HEK293 (cell line): ENCODE data around the gene ALOX15.

Experiments used
- CTCF ChIA-PET: fragments of 350-600 bp; formaldehyde crosslinking; extraction: SDS; loops from one replicate; lab custom pipeline; 2021; ENCODE audit warnings: antibody characterized with exemption; lab: Yijun Ruan, JAX
- POLR2A ChIA-PET: fragments of 300-600 bp; formaldehyde crosslinking; extraction: SDS; loops from one replicate; lab custom pipeline; 2020; ENCODE audit warnings: antibody characterized with exemption, inconsistent platforms; lab: Yijun Ruan, JAX
- H3K27ac ChIP-seq: fragments of 200-500 bp; sonication (Bioruptor generic); 2 replicates; pipeline ENCODE4 v1.5.1; 2014; ENCODE audit warnings: low read depth, low read length, control low read depth, inconsistent platforms; ENCODE audit errors: extremely low read depth
- H3K36me3 ChIP-seq, 2 experiments: fragments of 200-500 bp in 1 of 2; sonication (Bioruptor generic) in 1 of 2; 1 replicate in 1 of 2; 2 replicates in 1 of 2; pipeline ENCODE4 v1.5.1; 2014 to 2017; ENCODE audit warnings: inconsistent platforms in 2 of 2, low read length in 2 of 2; ENCODE audit not compliant: control insufficient read depth in 2 of 2, insufficient read depth in 1 of 2
- H3K4me1 ChIP-seq: fragments of 200-500 bp; sonication (Bioruptor generic); 2 replicates; pipeline ENCODE4 v1.5.1; 2014; ENCODE audit warnings: mild to moderate bottlenecking, low read length, inconsistent platforms; ENCODE audit not compliant: control insufficient read depth, insufficient read depth
- H3K4me3 ChIP-seq: 2 replicates; pipeline ENCODE4 v1.5.1; 2011; ENCODE audit warnings: low read depth, mild to moderate bottlenecking, control low read depth, low read length, moderate library complexity
- H3K9me3 ChIP-seq: fragments of 200-500 bp; sonication (Bioruptor generic); 2 replicates; pipeline ENCODE4 v1.5.1; 2014; ENCODE audit warnings: low read depth, low read length, inconsistent platforms; ENCODE audit not compliant: control insufficient read depth, insufficient read depth
- KLF1 ChIP-seq: fragments of 450-650 bp; formaldehyde crosslinking; IDR thresholded peaks from 2 replicates; pipeline ENCODE4 v1.5.1; 2016; ENCODE audit warnings: missing biosample characterization, missing genetic modification characterization
- OVOL3 ChIP-seq: fragments of 450-650 bp; formaldehyde crosslinking; IDR thresholded peaks from 2 replicates; pipeline ENCODE4 v1.5.1; 2016; ENCODE audit warnings: missing biosample characterization, missing genetic modification characterization
- RBAK ChIP-seq: fragments of 450-650 bp; formaldehyde crosslinking; IDR thresholded peaks from 2 replicates; pipeline ENCODE4 v1.5.1; 2016; ENCODE audit warnings: missing biosample characterization, missing genetic modification characterization
- WT1 ChIP-seq: fragments of 450-650 bp; formaldehyde crosslinking; IDR thresholded peaks from 2 replicates; pipeline ENCODE4 v1.5.1; 2016; ENCODE audit warnings: missing biosample characterization, missing genetic modification characterization
- ZBTB8A ChIP-seq: fragments of 450-650 bp; formaldehyde crosslinking; IDR thresholded peaks from 2 replicates; pipeline ENCODE4 v1.5.1; 2016; ENCODE audit warnings: missing biosample characterization, missing genetic modification characterization
- ZIC2 ChIP-seq: fragments of 450-650 bp; formaldehyde crosslinking; IDR thresholded peaks from 2 replicates; pipeline ENCODE4 v1.5.1; 2016; ENCODE audit warnings: missing biosample characterization, missing genetic modification characterization
- ZNF211 ChIP-seq: fragments of 450-650 bp; formaldehyde crosslinking; IDR thresholded peaks from 2 replicates; pipeline ENCODE4 v1.5.1; 2016; ENCODE audit warnings: low read depth, missing biosample characterization, missing genetic modification characterization
- ZNF274 ChIP-seq, 2 experiments: fragments of 200-500 bp in 1 of 2; fragments of 450-650 bp in 1 of 2; sonication (Bioruptor generic) in 1 of 2; formaldehyde crosslinking in 1 of 2; IDR thresholded peaks; 2 replicates each; pipeline versions ENCODE4 v1.5.1 to v1.6.1; 2014 to 2016; ENCODE audit warnings: borderline replicate concordance in 1 of 2, inconsistent platforms in 1 of 2, low read length in 1 of 2, missing biosample characterization in 1 of 2, missing genetic modification characterization in 1 of 2
- ZNF501 ChIP-seq: fragments of 450-650 bp; formaldehyde crosslinking; IDR thresholded peaks from 2 replicates; pipeline ENCODE4 v1.5.1; 2016; ENCODE audit warnings: missing biosample characterization, missing genetic modification characterization
- ZNF510 ChIP-seq: fragments of 450-650 bp; formaldehyde crosslinking; IDR thresholded peaks from 2 replicates; pipeline ENCODE4 v1.5.1; 2018; ENCODE audit warnings: mild to moderate bottlenecking, missing genetic modification characterization, missing biosample characterization; ENCODE audit not compliant: insufficient replicate concordance
- ZNF529 ChIP-seq: fragments of 450-650 bp; formaldehyde crosslinking; IDR thresholded peaks from 2 replicates; pipeline ENCODE4 v1.5.1; 2017; ENCODE audit warnings: missing genetic modification characterization, missing biosample characterization; ENCODE audit not compliant: insufficient replicate concordance
- ZNF571 ChIP-seq: fragments of 450-650 bp; formaldehyde crosslinking; IDR thresholded peaks from 2 replicates; pipeline ENCODE4 v1.5.0; 2017; ENCODE audit warnings: missing biosample characterization, missing genetic modification characterization
- ZNF626 ChIP-seq: fragments of 450-650 bp; sonication (Bioruptor Pico); formaldehyde crosslinking; IDR thresholded peaks from 2 replicates; pipeline ENCODE4 v1.5.1; 2018; ENCODE audit warnings: missing biosample characterization, missing genetic modification characterization, inconsistent platforms
- TF ChIP-seq, protein P1 (sequence below): fragments of 450-650 bp; formaldehyde crosslinking; IDR thresholded peaks from 2 replicates; pipeline ENCODE4 v1.5.1; 2016; ENCODE audit warnings: missing biosample characterization, missing genetic modification characterization
- TF ChIP-seq, protein P2 (sequence below): fragments of 450-650 bp; IDR thresholded peaks from 2 replicates; pipeline ENCODE4 v1.5.1; 2018; ENCODE audit warnings: missing biosample characterization, missing genetic modification characterization
- TF ChIP-seq, protein P3 (sequence below): fragments of 450-650 bp; formaldehyde crosslinking; IDR thresholded peaks from 2 replicates; pipeline ENCODE4 v1.5.1; 2017; ENCODE audit warnings: missing biosample characterization, missing genetic modification characterization
- TF ChIP-seq, protein P4 (sequence below): fragments of 450-650 bp; formaldehyde crosslinking; IDR thresholded peaks from 2 replicates; pipeline ENCODE4 v1.5.1; 2016; ENCODE audit warnings: missing biosample characterization, missing genetic modification characterization
- TF ChIP-seq, protein P5 (sequence below): fragments of 450-650 bp; formaldehyde crosslinking; optimal IDR thresholded peaks from 2 replicates; pipeline ENCODE3; 2016; ENCODE audit warnings: missing biosample characterization, mild to moderate bottlenecking, missing genetic modification characterization
- TF ChIP-seq, protein P6 (sequence below): fragments of 450-650 bp; formaldehyde crosslinking; IDR thresholded peaks from 2 replicates; pipeline ENCODE4 v1.5.1; 2016; ENCODE audit warnings: missing biosample characterization, missing genetic modification characterization

Gene ALOX15

DNA sequence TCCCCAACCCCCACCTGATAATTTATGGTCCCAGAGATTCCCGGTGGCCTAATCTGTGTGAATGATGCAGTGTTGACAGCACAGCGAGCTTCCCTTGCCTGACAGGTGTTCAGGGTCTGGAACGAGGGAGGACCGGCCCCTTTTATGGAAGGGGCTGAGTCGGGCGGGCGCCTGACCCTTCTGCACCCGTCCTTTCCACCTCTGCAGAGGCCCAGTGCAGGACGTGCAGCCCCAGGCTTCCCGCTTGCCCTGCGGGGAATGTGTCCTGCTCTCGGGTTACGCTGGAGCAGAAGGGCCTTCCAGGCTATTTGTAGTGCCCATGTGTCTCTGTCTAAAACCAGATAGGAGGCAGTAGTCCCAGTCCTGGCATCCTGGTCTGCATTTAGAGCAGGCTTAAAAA lies 40.9 kb downstream of the ALOX15 start (continued):
- TF ChIP-seq, protein P1, sequence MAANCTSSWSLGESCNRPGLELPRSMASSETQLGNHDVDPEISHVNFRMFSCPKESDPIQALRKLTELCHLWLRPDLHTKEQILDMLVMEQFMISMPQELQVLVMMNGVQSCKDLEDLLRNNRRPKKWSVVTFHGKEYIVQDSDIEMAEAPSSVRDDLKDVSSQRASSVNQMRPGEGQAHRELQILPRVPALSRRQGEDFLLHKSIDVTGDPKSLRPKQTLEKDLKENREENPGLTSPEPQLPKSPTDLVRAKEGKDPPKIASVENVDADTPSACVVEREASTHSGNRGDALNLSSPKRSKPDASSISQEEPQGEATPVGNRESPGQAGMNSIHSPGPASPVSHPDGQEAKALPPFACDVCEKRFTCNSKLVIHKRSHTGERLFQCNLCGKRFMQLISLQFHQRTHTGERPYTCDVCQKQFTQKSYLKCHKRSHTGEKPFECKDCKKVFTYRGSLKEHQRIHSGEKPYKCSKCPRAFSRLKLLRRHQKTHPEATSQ, result no peak
- TF ChIP-seq RBAK (tag by site-specific recombination) (no peak), KLF1 (tag by site-specific recombination) (no peak), ZBTB8A (peak; percentile 37; the same call in 1 of the 2 replicates), ZNF501 (tag by site-specific recombination) (no peak), ZNF529 (tag by site-specific recombination) (no peak), ZNF274 (IDR thresholded peaks at IDR 0.05; ENCODE audit: low read length) (no peak), ZNF274 (tag by site-specific recombination; IDR thresholded peaks at IDR 0.05; ENCODE audit: borderline replicate concordance) (no peak), ZNF571 (tag by site-specific recombination) (no peak), OVOL3 (tag by site-specific recombination) (no peak)
- TF ChIP-seq, protein P2, sequence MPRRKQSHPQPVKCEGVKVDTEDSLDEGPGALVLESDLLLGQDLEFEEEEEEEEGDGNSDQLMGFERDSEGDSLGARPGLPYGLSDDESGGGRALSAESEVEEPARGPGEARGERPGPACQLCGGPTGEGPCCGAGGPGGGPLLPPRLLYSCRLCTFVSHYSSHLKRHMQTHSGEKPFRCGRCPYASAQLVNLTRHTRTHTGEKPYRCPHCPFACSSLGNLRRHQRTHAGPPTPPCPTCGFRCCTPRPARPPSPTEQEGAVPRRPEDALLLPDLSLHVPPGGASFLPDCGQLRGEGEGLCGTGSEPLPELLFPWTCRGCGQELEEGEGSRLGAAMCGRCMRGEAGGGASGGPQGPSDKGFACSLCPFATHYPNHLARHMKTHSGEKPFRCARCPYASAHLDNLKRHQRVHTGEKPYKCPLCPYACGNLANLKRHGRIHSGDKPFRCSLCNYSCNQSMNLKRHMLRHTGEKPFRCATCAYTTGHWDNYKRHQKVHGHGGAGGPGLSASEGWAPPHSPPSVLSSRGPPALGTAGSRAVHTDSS (tag by site-specific recombination), result no peak
- TF ChIP-seq, protein P3, sequence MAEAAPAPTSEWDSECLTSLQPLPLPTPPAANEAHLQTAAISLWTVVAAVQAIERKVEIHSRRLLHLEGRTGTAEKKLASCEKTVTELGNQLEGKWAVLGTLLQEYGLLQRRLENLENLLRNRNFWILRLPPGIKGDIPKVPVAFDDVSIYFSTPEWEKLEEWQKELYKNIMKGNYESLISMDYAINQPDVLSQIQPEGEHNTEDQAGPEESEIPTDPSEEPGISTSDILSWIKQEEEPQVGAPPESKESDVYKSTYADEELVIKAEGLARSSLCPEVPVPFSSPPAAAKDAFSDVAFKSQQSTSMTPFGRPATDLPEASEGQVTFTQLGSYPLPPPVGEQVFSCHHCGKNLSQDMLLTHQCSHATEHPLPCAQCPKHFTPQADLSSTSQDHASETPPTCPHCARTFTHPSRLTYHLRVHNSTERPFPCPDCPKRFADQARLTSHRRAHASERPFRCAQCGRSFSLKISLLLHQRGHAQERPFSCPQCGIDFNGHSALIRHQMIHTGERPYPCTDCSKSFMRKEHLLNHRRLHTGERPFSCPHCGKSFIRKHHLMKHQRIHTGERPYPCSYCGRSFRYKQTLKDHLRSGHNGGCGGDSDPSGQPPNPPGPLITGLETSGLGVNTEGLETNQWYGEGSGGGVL (tag by site-specific recombination), result no peak
- TF ChIP-seq, protein P4, sequence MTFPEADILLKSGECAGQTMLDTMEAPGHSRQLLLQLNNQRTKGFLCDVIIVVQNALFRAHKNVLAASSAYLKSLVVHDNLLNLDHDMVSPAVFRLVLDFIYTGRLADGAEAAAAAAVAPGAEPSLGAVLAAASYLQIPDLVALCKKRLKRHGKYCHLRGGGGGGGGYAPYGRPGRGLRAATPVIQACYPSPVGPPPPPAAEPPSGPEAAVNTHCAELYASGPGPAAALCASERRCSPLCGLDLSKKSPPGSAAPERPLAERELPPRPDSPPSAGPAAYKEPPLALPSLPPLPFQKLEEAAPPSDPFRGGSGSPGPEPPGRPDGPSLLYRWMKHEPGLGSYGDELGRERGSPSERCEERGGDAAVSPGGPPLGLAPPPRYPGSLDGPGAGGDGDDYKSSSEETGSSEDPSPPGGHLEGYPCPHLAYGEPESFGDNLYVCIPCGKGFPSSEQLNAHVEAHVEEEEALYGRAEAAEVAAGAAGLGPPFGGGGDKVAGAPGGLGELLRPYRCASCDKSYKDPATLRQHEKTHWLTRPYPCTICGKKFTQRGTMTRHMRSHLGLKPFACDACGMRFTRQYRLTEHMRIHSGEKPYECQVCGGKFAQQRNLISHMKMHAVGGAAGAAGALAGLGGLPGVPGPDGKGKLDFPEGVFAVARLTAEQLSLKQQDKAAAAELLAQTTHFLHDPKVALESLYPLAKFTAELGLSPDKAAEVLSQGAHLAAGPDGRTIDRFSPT (tag by site-specific recombination), result no peak
- TF ChIP-seq, protein P5, sequence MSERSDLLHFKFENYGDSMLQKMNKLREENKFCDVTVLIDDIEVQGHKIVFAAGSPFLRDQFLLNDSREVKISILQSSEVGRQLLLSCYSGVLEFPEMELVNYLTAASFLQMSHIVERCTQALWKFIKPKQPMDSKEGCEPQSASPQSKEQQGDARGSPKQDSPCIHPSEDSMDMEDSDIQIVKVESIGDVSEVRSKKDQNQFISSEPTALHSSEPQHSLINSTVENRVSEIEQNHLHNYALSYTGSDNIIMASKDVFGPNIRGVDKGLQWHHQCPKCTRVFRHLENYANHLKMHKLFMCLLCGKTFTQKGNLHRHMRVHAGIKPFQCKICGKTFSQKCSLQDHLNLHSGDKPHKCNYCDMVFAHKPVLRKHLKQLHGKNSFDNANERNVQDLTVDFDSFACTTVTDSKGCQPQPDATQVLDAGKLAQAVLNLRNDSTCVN (tag by site-specific recombination), result no peak
- TF ChIP-seq, all 188 proteins: peak for 5

DNA sequence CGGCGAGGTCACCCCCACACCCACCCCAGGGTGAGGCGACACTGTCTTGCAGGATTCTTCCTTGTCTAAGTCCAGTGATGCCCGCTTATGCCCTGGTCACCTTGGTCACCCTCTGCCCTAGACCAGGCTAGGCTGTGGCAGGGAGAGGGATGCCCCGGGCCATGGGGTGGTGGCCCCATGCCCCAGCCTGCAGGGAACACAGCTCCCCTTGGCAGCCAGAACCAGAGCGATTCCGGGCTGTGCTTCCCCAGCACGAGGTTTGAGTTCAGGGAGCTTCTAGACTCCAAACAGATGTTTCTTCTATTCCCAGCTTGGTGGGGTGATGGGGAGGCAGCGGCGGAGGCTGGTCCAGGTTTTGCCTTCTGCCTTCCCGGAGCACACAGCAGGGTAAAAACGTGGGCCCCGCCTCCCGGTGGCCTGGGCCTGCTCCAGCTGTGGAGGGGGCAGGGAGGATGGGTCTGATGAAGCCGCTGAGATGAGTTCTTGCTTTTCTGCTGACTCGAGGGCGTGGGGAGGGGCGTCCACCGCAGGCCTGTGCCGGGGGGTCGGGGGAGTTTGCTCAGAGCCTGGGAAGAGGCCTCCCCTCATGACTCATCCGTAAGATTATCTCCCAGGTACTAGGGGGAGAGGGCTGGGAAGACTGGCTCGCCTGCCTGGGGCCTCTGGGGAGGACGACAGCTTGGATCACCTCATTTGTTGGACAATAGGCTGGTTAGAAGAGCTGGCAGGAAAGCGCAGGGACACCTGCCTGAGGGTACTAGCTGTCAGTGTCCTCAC lies 41.8 kb downstream of the ALOX15 start:
- CTCF ChIA-PET, result interaction anchor here (0.6 to 4.2 kb wide), 10 partner anchors 8 to 417 kb away, joined by 3 to 22 read pairs (median 3); no protein-coding TSS in a partner anchor
- peak; percentile 85 for TF ChIP-seq WT1 (tag by site-specific recombination)
- no peak for TF ChIP-seq ZNF626 (tag by site-specific recombination)
- TF ChIP-seq, protein P4 (tag by site-specific recombination), result no peak
- TF ChIP-seq ZNF510 (tag by site-specific recombination), result no peak
- peak; percentile 80 for TF ChIP-seq ZIC2 (tag by site-specific recombination)
- TF ChIP-seq, protein P6, sequence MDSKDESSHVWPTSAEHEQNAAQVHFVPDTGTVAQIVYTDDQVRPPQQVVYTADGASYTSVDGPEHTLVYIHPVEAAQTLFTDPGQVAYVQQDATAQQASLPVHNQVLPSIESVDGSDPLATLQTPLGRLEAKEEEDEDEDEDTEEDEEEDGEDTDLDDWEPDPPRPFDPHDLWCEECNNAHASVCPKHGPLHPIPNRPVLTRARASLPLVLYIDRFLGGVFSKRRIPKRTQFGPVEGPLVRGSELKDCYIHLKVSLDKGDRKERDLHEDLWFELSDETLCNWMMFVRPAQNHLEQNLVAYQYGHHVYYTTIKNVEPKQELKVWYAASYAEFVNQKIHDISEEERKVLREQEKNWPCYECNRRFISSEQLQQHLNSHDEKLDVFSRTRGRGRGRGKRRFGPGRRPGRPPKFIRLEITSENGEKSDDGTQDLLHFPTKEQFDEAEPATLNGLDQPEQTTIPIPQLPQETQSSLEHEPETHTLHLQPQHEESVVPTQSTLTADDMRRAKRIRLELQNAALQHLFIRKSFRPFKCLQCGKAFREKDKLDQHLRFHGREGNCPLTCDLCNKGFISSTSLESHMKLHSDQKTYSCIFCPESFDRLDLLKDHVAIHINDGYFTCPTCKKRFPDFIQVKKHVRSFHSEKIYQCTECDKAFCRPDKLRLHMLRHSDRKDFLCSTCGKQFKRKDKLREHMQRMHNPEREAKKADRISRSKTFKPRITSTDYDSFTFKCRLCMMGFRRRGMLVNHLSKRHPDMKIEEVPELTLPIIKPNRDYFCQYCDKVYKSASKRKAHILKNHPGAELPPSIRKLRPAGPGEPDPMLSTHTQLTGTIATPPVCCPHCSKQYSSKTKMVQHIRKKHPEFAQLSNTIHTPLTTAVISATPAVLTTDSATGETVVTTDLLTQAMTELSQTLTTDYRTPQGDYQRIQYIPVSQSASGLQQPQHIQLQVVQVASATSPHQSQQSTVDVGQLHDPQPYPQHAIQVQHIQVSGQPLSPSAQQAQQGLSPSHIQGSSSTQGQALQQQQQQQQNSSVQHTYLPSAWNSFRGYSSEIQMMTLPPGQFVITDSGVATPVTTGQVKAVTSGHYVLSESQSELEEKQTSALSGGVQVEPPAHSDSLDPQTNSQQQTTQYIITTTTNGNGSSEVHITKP, result peak; percentile 59
- no peak for TF ChIP-seq ZNF211 (tag by site-specific recombination)

More for the DNA sequence above, 41.8 kb downstream of the ALOX15 start:
- Histone ChIP-seq H3K36me3 (no peaks in the 10 kb centered on the region), H3K4me1 (peaks cover 24% of the 10 kb centered on the region), H3K9me3 (no peaks in the 10 kb centered on the region), H3K4me3 (no peak overlapping the region), H3K27ac (peak overlapping the region; percentile 57)
- POLR2A ChIA-PET, result interaction anchor here (0.5 to 2.9 kb wide), 2 partner anchors 15 to 123 kb away, joined by 3 to 12 read pairs; partner anchors contain the start of gene SMTNL2
